D721Med (cell line): Measurements from ENCODE around the gene PPFIBP2.

Experiments
- DNase-seq: peaks from one replicate; pipeline ENCODE4 v3.0.0; 2011; ENCODE audit warnings: low spot score; ENCODE audit not compliant: insufficient read length
- FAIRE-seq: peaks from 2 replicates; lab custom pipeline; 2011; peaks lifted over from hg19 to GRCh38; lab: Jason Lieb, UNC
- TF ChIP-seq, protein P1 (sequence below): IDR thresholded peaks from 2 replicates; pipeline ENCODE4 v1.5.1; 2012; ENCODE audit warnings: mild to moderate bottlenecking, control low read depth; ENCODE audit not compliant: insufficient read depth; ENCODE audit errors: missing control alignments

PPFIBP2 gene

GRCh38 chr11:7604331-7604955 lies 90.6 kb downstream of the PPFIBP2 start:
- DNase-seq (no peak), FAIRE-seq (no peak)
- TF ChIP-seq, protein P1, sequence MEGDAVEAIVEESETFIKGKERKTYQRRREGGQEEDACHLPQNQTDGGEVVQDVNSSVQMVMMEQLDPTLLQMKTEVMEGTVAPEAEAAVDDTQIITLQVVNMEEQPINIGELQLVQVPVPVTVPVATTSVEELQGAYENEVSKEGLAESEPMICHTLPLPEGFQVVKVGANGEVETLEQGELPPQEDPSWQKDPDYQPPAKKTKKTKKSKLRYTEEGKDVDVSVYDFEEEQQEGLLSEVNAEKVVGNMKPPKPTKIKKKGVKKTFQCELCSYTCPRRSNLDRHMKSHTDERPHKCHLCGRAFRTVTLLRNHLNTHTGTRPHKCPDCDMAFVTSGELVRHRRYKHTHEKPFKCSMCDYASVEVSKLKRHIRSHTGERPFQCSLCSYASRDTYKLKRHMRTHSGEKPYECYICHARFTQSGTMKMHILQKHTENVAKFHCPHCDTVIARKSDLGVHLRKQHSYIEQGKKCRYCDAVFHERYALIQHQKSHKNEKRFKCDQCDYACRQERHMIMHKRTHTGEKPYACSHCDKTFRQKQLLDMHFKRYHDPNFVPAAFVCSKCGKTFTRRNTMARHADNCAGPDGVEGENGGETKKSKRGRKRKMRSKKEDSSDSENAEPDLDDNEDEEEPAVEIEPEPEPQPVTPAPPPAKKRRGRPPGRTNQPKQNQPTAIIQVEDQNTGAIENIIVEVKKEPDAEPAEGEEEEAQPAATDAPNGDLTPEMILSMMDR = no peak

- DNase-seq = no peak
- no peak for FAIRE-seq
- TF ChIP-seq, protein P1 = no peak
Measured at GRCh38 chr11:7605186-7605943, 91.6 kb downstream of the PPFIBP2 start.

GRCh38 chr11:7606496-7606895 lies 92.7 kb downstream of the PPFIBP2 start:
- no peak for DNase-seq
- TF ChIP-seq, protein P1 = no peak
- no peak for FAIRE-seq

DNA sequence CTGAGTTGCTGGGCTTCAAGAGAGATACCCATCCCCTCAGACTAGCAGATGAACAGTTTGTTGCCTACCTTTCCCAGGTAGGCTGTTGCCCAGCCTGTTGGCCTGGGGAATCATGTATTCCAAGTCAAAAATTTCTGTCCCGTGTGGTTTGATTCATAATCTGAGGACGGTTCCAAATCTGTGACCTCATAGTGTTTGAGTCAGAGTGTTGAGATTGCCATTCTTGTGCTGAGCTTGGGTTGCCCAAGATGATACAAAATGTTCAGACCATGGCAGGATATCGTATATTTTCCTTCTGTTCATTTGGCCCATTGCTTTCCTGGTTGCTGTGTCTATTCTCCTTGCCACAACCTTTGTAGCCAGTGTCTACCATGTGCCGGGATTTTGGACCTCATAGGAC lies 95.2 kb downstream of the PPFIBP2 start:
- no peak for DNase-seq
- no peak for FAIRE-seq
- TF ChIP-seq, protein P1 = no peak

GRCh38 chr11:7609521-7609920 lies 95.7 kb downstream of the PPFIBP2 start:
- no peak for FAIRE-seq
- TF ChIP-seq, protein P1 = no peak
- no peak for DNase-seq

DNA sequence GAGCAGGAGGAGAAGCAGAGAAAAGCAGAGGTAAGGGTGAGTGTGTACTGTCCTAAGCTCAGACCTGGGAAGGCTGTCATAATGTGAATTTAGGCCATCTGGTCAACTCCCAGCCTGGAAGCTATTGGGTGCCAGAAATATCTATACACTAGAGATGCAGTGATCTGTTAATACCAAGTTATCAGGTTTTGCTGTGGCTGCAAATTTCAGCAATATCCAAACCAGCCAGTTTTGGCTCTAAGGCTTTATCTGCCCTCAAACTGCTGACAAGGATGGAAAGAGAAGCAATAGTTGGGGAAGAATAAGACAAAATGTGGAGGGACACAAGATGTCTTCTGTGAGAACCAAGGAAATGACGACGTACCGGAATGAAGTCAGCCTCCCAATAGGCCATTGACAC lies 96.6 kb downstream of the PPFIBP2 start:
- TF ChIP-seq, protein P1 = no peak
- DNase-seq = no peak
- no peak for FAIRE-seq

DNA sequence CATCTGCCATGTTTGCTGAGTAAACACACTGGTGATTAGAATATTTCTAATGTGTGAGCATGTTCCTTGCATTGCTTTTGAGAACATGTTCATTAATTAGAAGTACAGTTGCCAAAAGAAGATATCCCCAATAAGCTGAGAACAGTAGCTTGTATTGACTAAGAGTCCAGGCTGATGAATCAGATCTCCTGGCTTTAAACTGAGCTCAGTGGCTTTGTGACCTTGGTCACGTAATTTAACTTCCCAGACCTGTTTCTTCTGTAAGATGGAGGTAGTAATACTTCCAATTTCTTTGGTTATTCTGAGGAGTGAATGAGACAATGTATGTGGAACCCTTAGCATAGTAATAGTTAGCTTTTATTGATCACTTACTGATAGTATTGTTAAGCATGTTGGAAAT lies 97.6 kb downstream of the PPFIBP2 start:
- DNase-seq (no peak), FAIRE-seq (no peak)
- TF ChIP-seq, protein P1 = no peak
